Ammon's horn (tissue), 1 donor: Measurements from ENCODE around the gene MEX3D.

Experiments
- DNase-seq: peaks from one replicate; pipeline ENCODE4 v3.0.0-alpha.2; 2016; ENCODE audit warnings: low spot score

The MEX3D gene

GRCh38 chr19:1568320-1569019, at the start of gene MEX3D:
TSS of gene MEX3D (minus strand) at chr19:1568325. CDS start at chr19:1568058, 267 bp downstream.
- peak; percentile 53 for DNase-seq

- no peak for DNase-seq
These were observed 48.8 kb upstream of the MEX3D start for GRCh38 chr19:1616875-1617274.

- no peak for DNase-seq
These were observed 48.3 kb upstream of the MEX3D start for GRCh38 chr19:1616396-1616795.

GRCh38 chr19:1615156-1615765, 47.1 kb upstream of the MEX3D start:
- no peak for DNase-seq

- no peak for DNase-seq
These were observed 45.9 kb upstream of the MEX3D start for GRCh38 chr19:1613808-1614570.

GRCh38 chr19:1613146-1613545, 45.0 kb upstream of the MEX3D start:
- DNase-seq, result no peak

GRCh38 chr19:1612114-1613086, 44.3 kb upstream of the MEX3D start:
- DNase-seq, result no peak

GRCh38 chr19:1611353-1611752, 43.2 kb upstream of the MEX3D start:
- DNase-seq, result no peak

GRCh38 chr19:1610579-1610978, 42.5 kb upstream of the MEX3D start:
- DNase-seq, result no peak

- DNase-seq, result no peak
These were observed 41.8 kb upstream of the MEX3D start for GRCh38 chr19:1609680-1610474.

- DNase-seq, result no peak
These were observed 40.9 kb upstream of the MEX3D start for GRCh38 chr19:1609103-1609396.

GRCh38 chr19:1608359-1609102, 40.4 kb upstream of the MEX3D start:
- DNase-seq, result no peak

GRCh38 chr19:1606138-1606651, 38.1 kb upstream of the MEX3D start:
- no peak for DNase-seq

- DNase-seq, result peak; percentile 97
These were observed 37.4 kb upstream of the MEX3D start, which contains the start of gene UQCR11 for GRCh38 chr19:1605236-1606137. TSS of gene UQCR11 (minus strand) at chr19:1605462. CDS start at chr19:1605409, 53 bp downstream.

- DNase-seq, result no peak
These were observed 34.1 kb upstream of the MEX3D start for GRCh38 chr19:1602091-1602707.

GRCh38 chr19:1601613-1602064, 33.5 kb upstream of the MEX3D start:
- no peak for DNase-seq

GRCh38 chr19:1599460-1599846, 31.3 kb upstream of the MEX3D start:
- no peak for DNase-seq

- no peak for DNase-seq
These were observed 30.8 kb upstream of the MEX3D start for GRCh38 chr19:1598777-1599459.
